Astrocyte (in vitro differentiated cells and primary cell): ENCODE measurements around the gene ZNF609. TPM values are rescaled to one million over a fixed set of nuclear protein-coding genes. Genes with fewer than 3 reads are reported as not detected.

Experiments
- DNase-seq: peaks from one replicate; pipeline ENCODE4 v3.0.0-alpha.2; 2010; ENCODE audit warnings: low read depth
- FAIRE-seq: peaks from 2 replicates; lab custom pipeline; 2011; peaks lifted over from hg19 to GRCh38; lab: Jason Lieb, UNC
- H2AFZ ChIP-seq: 2 replicates; pipeline ENCODE4 v1.6.0; 2012; ENCODE audit warnings: low read depth, low read length, inconsistent platforms
- H3K27ac ChIP-seq: 2 replicates; pipeline ENCODE4 v1.5.1; 2011; ENCODE audit warnings: low read depth, low read length, inconsistent platforms
- H3K27me3 ChIP-seq: 2 replicates; pipeline ENCODE4 v1.6.0; 2011; ENCODE audit warnings: low read length, inconsistent platforms; ENCODE audit not compliant: insufficient read depth
- H3K36me3 ChIP-seq: 2 replicates; pipeline ENCODE4 v1.5.1; 2011; ENCODE audit warnings: low read length, inconsistent platforms; ENCODE audit not compliant: insufficient read depth
- H3K4me1 ChIP-seq: 2 replicates; pipeline ENCODE4 v1.5.1; 2011; ENCODE audit warnings: low read length, inconsistent platforms; ENCODE audit not compliant: insufficient read depth
- H3K4me2 ChIP-seq: 2 replicates; pipeline ENCODE4 v1.6.0; 2012; ENCODE audit warnings: low read length, inconsistent platforms
- H3K4me3 ChIP-seq: 2 replicates; pipeline ENCODE4 v1.5.1; 2011; ENCODE audit warnings: low read depth, mild to moderate bottlenecking, low read length, inconsistent platforms; ENCODE audit not compliant: insufficient read depth
- H3K79me2 ChIP-seq: 2 replicates; pipeline ENCODE4 v1.6.0; 2012; ENCODE audit warnings: mild to moderate bottlenecking, low read length, inconsistent platforms; ENCODE audit not compliant: insufficient read depth
- H3K9ac ChIP-seq: 2 replicates; pipeline ENCODE4 v1.6.0; 2012; ENCODE audit warnings: mild to moderate bottlenecking, low read length, inconsistent platforms
- H3K9me3 ChIP-seq: 2 replicates; pipeline ENCODE4 v1.5.1; 2012; ENCODE audit warnings: low read depth, mild to moderate bottlenecking, low read length, inconsistent platforms; ENCODE audit not compliant: insufficient read depth
- H4K20me1 ChIP-seq: 2 replicates; pipeline ENCODE4 v1.6.0; 2012; ENCODE audit warnings: low read length, inconsistent platforms; ENCODE audit not compliant: insufficient read depth
- H3K27ac Mint-ChIP-seq: one replicate; pipeline ENCODE4 v1.8.0; 2021; ENCODE audit warnings: mild to moderate bottlenecking, mixed read lengths; ENCODE audit not compliant: unreplicated experiment
- H3K27me3 Mint-ChIP-seq: one replicate; pipeline ENCODE4 v1.8.0; 2021; ENCODE audit warnings: low read depth, mixed read lengths; ENCODE audit not compliant: unreplicated experiment
- H3K36me3 Mint-ChIP-seq: one replicate; pipeline ENCODE4 v1.8.0; 2021; ENCODE audit warnings: low read depth, mixed read lengths; ENCODE audit not compliant: unreplicated experiment
- H3K4me1 Mint-ChIP-seq: one replicate; pipeline ENCODE4 v1.8.0; 2021; ENCODE audit warnings: low read depth, mixed read lengths; ENCODE audit not compliant: unreplicated experiment
- H3K4me3 Mint-ChIP-seq: one replicate; pipeline ENCODE4 v1.8.0; 2021; ENCODE audit warnings: mild to moderate bottlenecking, moderate library complexity, mixed read lengths; ENCODE audit not compliant: unreplicated experiment
- H3K9me3 Mint-ChIP-seq: one replicate; pipeline ENCODE4 v1.8.0; 2021; ENCODE audit warnings: mild to moderate bottlenecking, mixed read lengths; ENCODE audit not compliant: unreplicated experiment
- EZH2 ChIP-seq: IDR thresholded peaks from 2 replicates; pipeline ENCODE4 v1.6.1; 2012; ENCODE audit warnings: mild to moderate bottlenecking, low read length, inconsistent platforms; ENCODE audit not compliant: insufficient read depth
- total RNA-seq: library from RNA; stranded (reverse); gene quantifications from 2 replicates; pipeline ENCODE4 v1.2.1, GENCODE V29; 2021
- TF ChIP-seq, protein P1 (sequence below): IDR thresholded peaks from 2 replicates; pipeline ENCODE4 v1.5.1; 2011; ENCODE audit warnings: low read depth, mild to moderate bottlenecking, inconsistent platforms, low read length, moderate library complexity; ENCODE audit not compliant: insufficient read depth

ZNF609 gene
- total RNA-seq, 1 donor from 2014 or later: 38.5 TPM

- H3K27ac Mint-ChIP-seq: no peak overlapping the region
- H3K27me3 Mint-ChIP-seq: no peaks in the 10 kb centered on the region
- no peak for FAIRE-seq
- H3K79me2 ChIP-seq: no peaks in the 10 kb centered on the region
- no peaks in the 10 kb centered on the region for H4K20me1 ChIP-seq
- H3K36me3 ChIP-seq: no peaks in the 10 kb centered on the region
- TF ChIP-seq EZH2: no peak
- TF ChIP-seq, protein P1, sequence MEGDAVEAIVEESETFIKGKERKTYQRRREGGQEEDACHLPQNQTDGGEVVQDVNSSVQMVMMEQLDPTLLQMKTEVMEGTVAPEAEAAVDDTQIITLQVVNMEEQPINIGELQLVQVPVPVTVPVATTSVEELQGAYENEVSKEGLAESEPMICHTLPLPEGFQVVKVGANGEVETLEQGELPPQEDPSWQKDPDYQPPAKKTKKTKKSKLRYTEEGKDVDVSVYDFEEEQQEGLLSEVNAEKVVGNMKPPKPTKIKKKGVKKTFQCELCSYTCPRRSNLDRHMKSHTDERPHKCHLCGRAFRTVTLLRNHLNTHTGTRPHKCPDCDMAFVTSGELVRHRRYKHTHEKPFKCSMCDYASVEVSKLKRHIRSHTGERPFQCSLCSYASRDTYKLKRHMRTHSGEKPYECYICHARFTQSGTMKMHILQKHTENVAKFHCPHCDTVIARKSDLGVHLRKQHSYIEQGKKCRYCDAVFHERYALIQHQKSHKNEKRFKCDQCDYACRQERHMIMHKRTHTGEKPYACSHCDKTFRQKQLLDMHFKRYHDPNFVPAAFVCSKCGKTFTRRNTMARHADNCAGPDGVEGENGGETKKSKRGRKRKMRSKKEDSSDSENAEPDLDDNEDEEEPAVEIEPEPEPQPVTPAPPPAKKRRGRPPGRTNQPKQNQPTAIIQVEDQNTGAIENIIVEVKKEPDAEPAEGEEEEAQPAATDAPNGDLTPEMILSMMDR: no peak
- no peak overlapping the region for H3K4me3 ChIP-seq
- H3K9ac ChIP-seq: no peak overlapping the region
- H3K27me3 ChIP-seq: no peaks in the 10 kb centered on the region
- DNase-seq: no peak
- H3K4me1 Mint-ChIP-seq: no peaks in the 10 kb centered on the region
- H3K9me3 Mint-ChIP-seq: no peaks in the 10 kb centered on the region
- H3K27ac ChIP-seq: no peak overlapping the region
- no peak overlapping the region for H2AFZ ChIP-seq
- H3K4me3 Mint-ChIP-seq: no peak overlapping the region
- peaks cover 2% of the 10 kb centered on the region for H3K36me3 Mint-ChIP-seq
- no peak overlapping the region for H3K4me2 ChIP-seq
- H3K4me1 ChIP-seq: peaks cover 2% of the 10 kb centered on the region
- no peaks in the 10 kb centered on the region for H3K9me3 ChIP-seq
Measured at GRCh38 chr15:64731805-64732151, 271.4 kb downstream of the ZNF609 start.

GRCh38 chr15:64732156-64732860, 271.9 kb downstream of the ZNF609 start:
- Mint-ChIP-seq H3K27ac (no peak overlapping the region), H3K4me3 (no peak overlapping the region), H3K4me1 (no peaks in the 10 kb centered on the region), H3K36me3 (peaks cover 2% of the 10 kb centered on the region), H3K9me3 (no peaks in the 10 kb centered on the region), H3K27me3 (no peaks in the 10 kb centered on the region)
- H3K27me3 ChIP-seq: no peaks in the 10 kb centered on the region
- no peak overlapping the region for H3K27ac ChIP-seq
- FAIRE-seq: no peak
- H3K9me3 ChIP-seq: no peaks in the 10 kb centered on the region
- no peaks in the 10 kb centered on the region for H4K20me1 ChIP-seq
- no peak overlapping the region for H3K9ac ChIP-seq
- H3K4me3 ChIP-seq: no peak overlapping the region
- TF ChIP-seq, protein P1: no peak
- no peak for TF ChIP-seq EZH2
- H2AFZ ChIP-seq: no peak overlapping the region
- H3K36me3 ChIP-seq: no peaks in the 10 kb centered on the region
- no peaks in the 10 kb centered on the region for H3K79me2 ChIP-seq
- peaks cover 2% of the 10 kb centered on the region for H3K4me1 ChIP-seq
- no peak for DNase-seq
- no peak overlapping the region for H3K4me2 ChIP-seq

Other genes with a start within 250 kb of the ZNF609 start
- 37.0 and 44.6 TPM in 2 replicates for gene CSNK1G1, start 104.4 kb upstream of the ZNF609 start, total RNA-seq
- gene PCLAF, start 79.1 kb upstream of the ZNF609 start, total RNA-seq: 1.8 and 2.5 TPM in 2 replicates
- 32.0 and 40.7 TPM in 2 replicates for gene TRIP4, start 72.7 kb upstream of the ZNF609 start, total RNA-seq